ENCODE measurements around the gene MTSS2.

GRCh38 chr16:70701036-70701435, 15.2 kb upstream of the MTSS2 start:
- TF ChIP-seq ISL1 (CRISPR knock-in tag; IDR thresholded peaks at IDR 0.05), result no peak
- TF ChIP-seq BACH2 (CRISPR knock-in tag; IDR thresholded peaks at IDR 0.05; ENCODE audit: borderline replicate concordance), result no peak
- no peak for TF ChIP-seq ZFP3 (CRISPR knock-in tag; IDR thresholded peaks at IDR 0.05)
- TF ChIP-seq ESRRG (CRISPR knock-in tag; IDR thresholded peaks at IDR 0.05), result no peak
- TF ChIP-seq, protein P1, sequence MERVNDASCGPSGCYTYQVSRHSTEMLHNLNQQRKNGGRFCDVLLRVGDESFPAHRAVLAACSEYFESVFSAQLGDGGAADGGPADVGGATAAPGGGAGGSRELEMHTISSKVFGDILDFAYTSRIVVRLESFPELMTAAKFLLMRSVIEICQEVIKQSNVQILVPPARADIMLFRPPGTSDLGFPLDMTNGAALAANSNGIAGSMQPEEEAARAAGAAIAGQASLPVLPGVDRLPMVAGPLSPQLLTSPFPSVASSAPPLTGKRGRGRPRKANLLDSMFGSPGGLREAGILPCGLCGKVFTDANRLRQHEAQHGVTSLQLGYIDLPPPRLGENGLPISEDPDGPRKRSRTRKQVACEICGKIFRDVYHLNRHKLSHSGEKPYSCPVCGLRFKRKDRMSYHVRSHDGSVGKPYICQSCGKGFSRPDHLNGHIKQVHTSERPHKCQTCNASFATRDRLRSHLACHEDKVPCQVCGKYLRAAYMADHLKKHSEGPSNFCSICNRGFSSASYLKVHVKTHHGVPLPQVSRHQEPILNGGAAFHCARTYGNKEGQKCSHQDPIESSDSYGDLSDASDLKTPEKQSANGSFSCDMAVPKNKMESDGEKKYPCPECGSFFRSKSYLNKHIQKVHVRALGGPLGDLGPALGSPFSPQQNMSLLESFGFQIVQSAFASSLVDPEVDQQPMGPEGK (CRISPR knock-in tag; IDR thresholded peaks at IDR 0.05; ENCODE audit: borderline replicate concordance), result no peak
- TF ChIP-seq TCF4 (CRISPR knock-in tag; IDR thresholded peaks at IDR 0.05; ENCODE audit: borderline replicate concordance), result no peak
- TF ChIP-seq ZC3H10 (CRISPR knock-in tag; IDR thresholded peaks at IDR 0.05), result no peak
- no peak for TF ChIP-seq ZNF70 (CRISPR knock-in tag; IDR thresholded peaks at IDR 0.05)
- TF ChIP-seq, protein P2, sequence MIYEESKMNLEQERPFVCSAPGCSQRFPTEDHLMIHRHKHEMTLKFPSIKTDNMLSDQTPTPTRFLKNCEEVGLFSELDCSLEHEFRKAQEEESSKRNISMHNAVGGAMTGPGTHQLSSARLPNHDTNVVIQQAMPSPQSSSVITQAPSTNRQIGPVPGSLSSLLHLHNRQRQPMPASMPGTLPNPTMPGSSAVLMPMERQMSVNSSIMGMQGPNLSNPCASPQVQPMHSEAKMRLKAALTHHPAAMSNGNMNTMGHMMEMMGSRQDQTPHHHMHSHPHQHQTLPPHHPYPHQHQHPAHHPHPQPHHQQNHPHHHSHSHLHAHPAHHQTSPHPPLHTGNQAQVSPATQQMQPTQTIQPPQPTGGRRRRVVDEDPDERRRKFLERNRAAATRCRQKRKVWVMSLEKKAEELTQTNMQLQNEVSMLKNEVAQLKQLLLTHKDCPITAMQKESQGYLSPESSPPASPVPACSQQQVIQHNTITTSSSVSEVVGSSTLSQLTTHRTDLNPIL (CRISPR knock-in tag; IDR thresholded peaks at IDR 0.05; ENCODE audit: low read depth), result no peak
- no peak for TF ChIP-seq CSDC2 (CRISPR knock-in tag; IDR thresholded peaks at IDR 0.05)
- no peak for TF ChIP-seq OSR1 (CRISPR knock-in tag; IDR thresholded peaks at IDR 0.05)

All from SK-N-SH treated with all-trans-retinoic acid at 6 μM for 48 hours (cell line).